Mesenchymal stem cell (in vitro differentiated cells and primary cell): ENCODE results near the gene AANAT.

Experiments
- DNase-seq: peaks from one replicate; pipeline ENCODE4 v3.0.0-alpha.2; 2013
- H2AFZ ChIP-seq: one replicate; pipeline ENCODE4 v1.6.1; 2013; ENCODE audit warnings: low read depth, mild to moderate bottlenecking, control low read depth, inconsistent platforms, low read length, moderate library complexity
- H2AK5ac ChIP-seq: 2 replicates; pipeline ENCODE4 v1.6.1; 2013; ENCODE audit warnings: low read length, moderate library complexity, mild to moderate bottlenecking, inconsistent platforms; ENCODE audit not compliant: severe bottlenecking
- H2BK120ac ChIP-seq: one replicate; pipeline ENCODE4 v1.6.1; 2013; ENCODE audit warnings: low read depth, mild to moderate bottlenecking, inconsistent platforms, low read length, moderate library complexity
- H2BK12ac ChIP-seq, 2 experiments: one replicate each; pipeline ENCODE4 v1.6.1; 2013; ENCODE audit warnings: inconsistent platforms in 2 of 2, low read length in 2 of 2, mild to moderate bottlenecking in 2 of 2, moderate library complexity in 2 of 2, control low read depth in 1 of 2
- H2BK15ac ChIP-seq: one replicate; pipeline ENCODE4 v1.6.1; 2013; ENCODE audit warnings: mild to moderate bottlenecking, low read depth, inconsistent platforms; ENCODE audit not compliant: poor library complexity, severe bottlenecking
- H2BK5ac ChIP-seq: 2 replicates; pipeline ENCODE4 v1.6.1; 2013; ENCODE audit warnings: low read depth, mild to moderate bottlenecking, low read length, control low read depth, inconsistent platforms; ENCODE audit not compliant: poor library complexity, severe bottlenecking
- H3K14ac ChIP-seq, 2 experiments: one replicate each; pipeline ENCODE4 v1.6.1; 2013; ENCODE audit warnings: inconsistent platforms in 2 of 2, low read length in 2 of 2, control low read depth in 1 of 2, mild to moderate bottlenecking in 1 of 2, moderate library complexity in 1 of 2
- H3K18ac ChIP-seq, 2 experiments: one replicate each; pipeline ENCODE4 v1.6.1; 2013; ENCODE audit warnings: inconsistent platforms in 2 of 2, low read length in 2 of 2, control low read depth in 1 of 2, low read depth in 1 of 2, mild to moderate bottlenecking in 1 of 2
- H3K23ac ChIP-seq, 2 experiments: one replicate each; pipeline ENCODE4 v1.6.1; 2013; ENCODE audit warnings: inconsistent platforms in 2 of 2, low read length in 2 of 2, mild to moderate bottlenecking in 2 of 2, moderate library complexity in 2 of 2, control low read depth in 1 of 2
- H3K27ac ChIP-seq: 2 replicates; pipeline ENCODE4 v1.5.1; 2013; ENCODE audit warnings: mild to moderate bottlenecking, moderate library complexity, low read length, control low read depth, inconsistent platforms; ENCODE audit not compliant: poor library complexity, severe bottlenecking
- H3K27me3 ChIP-seq, 2 experiments: 2 replicates each; pipeline versions ENCODE4 v1.6.1 to v1.7.0; 2013; ENCODE audit warnings: low read length in 2 of 2, mild to moderate bottlenecking in 2 of 2, moderate library complexity in 2 of 2, control low read depth in 1 of 2, inconsistent platforms in 1 of 2; ENCODE audit not compliant: control insufficient read depth in 1 of 2, insufficient read depth in 1 of 2
- H3K36me3 ChIP-seq, 2 experiments: 2 replicates each; pipeline versions ENCODE4 v1.6.1 to v1.7.0; 2013; ENCODE audit warnings: low read length in 2 of 2, control low read depth in 1 of 2, inconsistent platforms in 1 of 2, low read depth in 1 of 2, mild to moderate bottlenecking in 1 of 2; ENCODE audit not compliant: insufficient read depth in 2 of 2, control insufficient read depth in 1 of 2
- H3K4ac ChIP-seq, 2 experiments: one replicate each; pipeline ENCODE4 v1.6.1; 2013; ENCODE audit warnings: inconsistent platforms in 2 of 2, low read length in 2 of 2, mild to moderate bottlenecking in 2 of 2, moderate library complexity in 2 of 2, control low read depth in 1 of 2, low read depth in 1 of 2
- H3K4me1 ChIP-seq: 2 replicates; pipeline ENCODE4 v1.6.1; 2013; ENCODE audit warnings: low read depth, low read length, control low read depth; ENCODE audit not compliant: control insufficient read depth, insufficient read depth
- H3K4me2 ChIP-seq: 2 replicates; pipeline ENCODE4 v1.6.1; 2013; ENCODE audit warnings: low read length, mild to moderate bottlenecking, inconsistent platforms; ENCODE audit not compliant: poor library complexity, severe bottlenecking
- H3K4me3 ChIP-seq, 2 experiments: 2 replicates each; pipeline versions ENCODE4 v1.5.1 to v1.7.0; 2013; ENCODE audit warnings: low read length in 2 of 2, mild to moderate bottlenecking in 2 of 2, control low read depth in 1 of 2, low read depth in 1 of 2; ENCODE audit not compliant: insufficient read depth in 1 of 2
- H3K79me1 ChIP-seq: replicated peaks from 2 replicates; pipeline ENCODE4 v1.6.1; 2013; ENCODE audit warnings: mild to moderate bottlenecking, control low read depth, low read length, inconsistent platforms; ENCODE audit not compliant: poor library complexity, severe bottlenecking
- H3K9ac ChIP-seq: 2 replicates; pipeline ENCODE4 v1.7.0; 2013; ENCODE audit warnings: mild to moderate bottlenecking, low read length, moderate library complexity
- H3K9me3 ChIP-seq: 2 replicates; pipeline ENCODE4 v1.7.0; 2013; ENCODE audit warnings: mild to moderate bottlenecking, low read length; ENCODE audit not compliant: control insufficient read depth
- H4K8ac ChIP-seq: one replicate; pipeline ENCODE4 v1.6.1; 2013; ENCODE audit warnings: inconsistent platforms, mild to moderate bottlenecking, low read length, moderate library complexity
- H4K91ac ChIP-seq: one replicate; pipeline ENCODE4 v1.6.1; 2013; ENCODE audit warnings: mild to moderate bottlenecking, low read length, inconsistent platforms
- WGBS: methylation state at CpG from one replicate; pipeline ENCODE4 v1.1.7; 2013; ENCODE audit warnings: mixed read lengths; 5-methylcytosine and 5-hydroxymethylcytosine counted together

AANAT gene

GRCh38 chr17:76472258-76472645, 4.8 kb downstream of the AANAT start:
- Histone ChIP-seq H3K4me2 (no peak overlapping the region), H4K8ac (no peak overlapping the region), H2BK15ac (no peak overlapping the region), H2BK12ac (no peak overlapping the region), H2BK120ac (no peak overlapping the region), H3K4me3 (no peak overlapping the region), H3K27me3 (peaks cover 0 to 49% of the 10 kb centered on the region in 2 experiments), H3K4me1 (peaks cover 2% of the 10 kb centered on the region), H3K36me3 (peaks cover 0 to 80% of the 10 kb centered on the region in 2 experiments), H3K79me1 (no peaks in the 10 kb centered on the region), H3K23ac (no peak overlapping the region), H3K18ac (no peak overlapping the region), H3K27ac (no peak overlapping the region), H3K14ac (no peak overlapping the region), H3K9ac (no peak overlapping the region), H3K4ac (no peak overlapping the region), H4K91ac (no peak overlapping the region), H2BK5ac (no peak overlapping the region), H3K9me3 (no peaks in the 10 kb centered on the region), H2AFZ (no peak overlapping the region), H2AK5ac (no peak overlapping the region)
- 97% methylated on average over 15 of the region's 15 CpGs for WGBS
- no peak for DNase-seq

- 93% methylated on average over 11 of the region's 11 CpGs for WGBS
- peaks cover 0 to 85% of the 10 kb centered on the region in 2 experiments for H3K36me3 ChIP-seq
These were observed 5.3 kb downstream of the AANAT start for GRCh38 chr17:76472726-76473125.

GRCh38 chr17:76473541-76473985, 6.2 kb downstream of the AANAT start:
- DNase-seq = no peak
- Histone ChIP-seq H2AK5ac (no peak overlapping the region), H3K4me2 (no peak overlapping the region), H3K4me1 (peaks cover 2% of the 10 kb centered on the region), H2BK120ac (no peak overlapping the region), H3K27ac (no peak overlapping the region), H3K14ac (no peak overlapping the region), H3K4ac (no peak overlapping the region), H2AFZ (no peak overlapping the region), H2BK15ac (no peak overlapping the region), H3K36me3 (peaks cover 0 to 92% of the 10 kb centered on the region in 2 experiments), H3K9ac (no peak overlapping the region), H3K23ac (no peak overlapping the region), H4K91ac (no peak overlapping the region), H3K18ac (no peak overlapping the region), H2BK5ac (no peak overlapping the region), H3K9me3 (no peaks in the 10 kb centered on the region), H3K4me3 (no peak overlapping the region), H4K8ac (no peak overlapping the region), H3K79me1 (no peaks in the 10 kb centered on the region), H2BK12ac (no peak overlapping the region), H3K27me3 (peaks cover 0 to 43% of the 10 kb centered on the region in 2 experiments)
- 85% methylated on average over 17 of the region's 18 CpGs for WGBS

More at GRCh38 chr17:76472726-76473125, 5.3 kb downstream of the AANAT start:
- Histone ChIP-seq H2BK5ac (no peak overlapping the region), H3K18ac (no peak overlapping the region), H3K9me3 (no peaks in the 10 kb centered on the region), H3K23ac (no peak overlapping the region), H2BK120ac (no peak overlapping the region), H4K91ac (no peak overlapping the region), H3K4me1 (peaks cover 2% of the 10 kb centered on the region), H3K4ac (no peak overlapping the region), H3K9ac (no peak overlapping the region), H2BK12ac (no peak overlapping the region), H4K8ac (no peak overlapping the region), H2BK15ac (no peak overlapping the region), H3K27me3 (peaks cover 0 to 44% of the 10 kb centered on the region in 2 experiments), H3K27ac (no peak overlapping the region), H2AK5ac (no peak overlapping the region), H3K79me1 (no peaks in the 10 kb centered on the region), H3K4me2 (no peak overlapping the region), H2AFZ (no peak overlapping the region), H3K14ac (no peak overlapping the region), H3K4me3 (no peak overlapping the region)
- DNase-seq = no peak

- peaks cover 2% of the 10 kb centered on the region for H3K4me1 ChIP-seq
- H2BK12ac ChIP-seq = no peak overlapping the region
- H2BK15ac ChIP-seq = no peak overlapping the region
- no peak overlapping the region for H3K4me3 ChIP-seq
- H2BK5ac ChIP-seq = no peak overlapping the region
- H3K27me3 ChIP-seq = peaks cover 0 to 37% of the 10 kb centered on the region in 2 experiments
- no peak overlapping the region for H3K14ac ChIP-seq
- H3K18ac ChIP-seq = no peak overlapping the region
- no peaks in the 10 kb centered on the region for H3K9me3 ChIP-seq
- WGBS = 96% methylated on average over 14 of the region's 14 CpGs
- no peak overlapping the region for H2AFZ ChIP-seq
- H3K36me3 ChIP-seq = peaks cover 0 to 92% of the 10 kb centered on the region in 2 experiments
- no peak overlapping the region for H3K4ac ChIP-seq
- no peak overlapping the region for H3K9ac ChIP-seq
- no peak overlapping the region for H3K4me2 ChIP-seq
- no peak for DNase-seq
- no peak overlapping the region for H3K27ac ChIP-seq
- no peak overlapping the region for H4K91ac ChIP-seq
- no peak overlapping the region for H2AK5ac ChIP-seq
- H3K79me1 ChIP-seq = no peaks in the 10 kb centered on the region
- H2BK120ac ChIP-seq = no peak overlapping the region
- H3K23ac ChIP-seq = no peak overlapping the region
- H4K8ac ChIP-seq = no peak overlapping the region
These were observed 6.8 kb downstream of the AANAT start for GRCh38 chr17:76474238-76474637.
